ENCODE measurements around the gene ATP9A.

DNA sequence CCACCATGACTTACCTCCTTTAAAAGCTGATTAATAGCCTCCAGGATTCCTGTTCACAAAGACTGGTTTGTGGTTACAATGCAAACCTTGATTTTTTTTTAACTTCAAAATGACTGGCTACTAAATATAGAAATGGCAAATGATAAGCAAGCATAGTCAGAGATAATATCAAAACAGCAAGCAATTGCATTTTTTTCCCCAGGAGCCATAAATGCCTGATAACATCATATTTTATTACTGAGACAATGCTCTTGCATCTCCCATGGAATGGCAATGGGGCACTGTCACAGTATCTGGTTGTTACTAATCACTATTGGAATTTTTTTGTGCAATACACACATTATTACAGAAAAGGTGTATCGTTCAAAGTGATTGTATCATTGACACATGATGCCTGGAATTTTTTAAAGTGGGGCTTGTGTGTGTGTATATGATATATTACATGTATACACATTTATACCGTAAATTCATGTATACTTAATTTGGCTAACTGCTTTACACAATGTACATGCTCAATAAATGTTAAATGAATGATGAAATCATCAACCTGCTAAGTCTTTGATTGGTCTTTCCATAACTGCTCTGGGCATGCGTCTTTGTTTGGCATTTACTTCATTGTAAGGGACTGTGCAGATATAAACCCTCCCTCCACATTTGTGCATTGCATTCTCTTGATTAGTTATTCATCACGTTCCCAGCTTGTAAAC is 35.1 kb upstream of the ATP9A start:
- TF ChIP-seq, protein P1, sequence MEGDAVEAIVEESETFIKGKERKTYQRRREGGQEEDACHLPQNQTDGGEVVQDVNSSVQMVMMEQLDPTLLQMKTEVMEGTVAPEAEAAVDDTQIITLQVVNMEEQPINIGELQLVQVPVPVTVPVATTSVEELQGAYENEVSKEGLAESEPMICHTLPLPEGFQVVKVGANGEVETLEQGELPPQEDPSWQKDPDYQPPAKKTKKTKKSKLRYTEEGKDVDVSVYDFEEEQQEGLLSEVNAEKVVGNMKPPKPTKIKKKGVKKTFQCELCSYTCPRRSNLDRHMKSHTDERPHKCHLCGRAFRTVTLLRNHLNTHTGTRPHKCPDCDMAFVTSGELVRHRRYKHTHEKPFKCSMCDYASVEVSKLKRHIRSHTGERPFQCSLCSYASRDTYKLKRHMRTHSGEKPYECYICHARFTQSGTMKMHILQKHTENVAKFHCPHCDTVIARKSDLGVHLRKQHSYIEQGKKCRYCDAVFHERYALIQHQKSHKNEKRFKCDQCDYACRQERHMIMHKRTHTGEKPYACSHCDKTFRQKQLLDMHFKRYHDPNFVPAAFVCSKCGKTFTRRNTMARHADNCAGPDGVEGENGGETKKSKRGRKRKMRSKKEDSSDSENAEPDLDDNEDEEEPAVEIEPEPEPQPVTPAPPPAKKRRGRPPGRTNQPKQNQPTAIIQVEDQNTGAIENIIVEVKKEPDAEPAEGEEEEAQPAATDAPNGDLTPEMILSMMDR (conservative IDR thresholded peaks at IDR 0.05 in 1 of 2, IDR thresholded peaks at IDR 0.05 in 1 of 2; ENCODE audit: extremely low read depth in 1 of 2, insufficient read depth in 1 of 2, low read depth in 1 of 2, low read length in 2 of 2): no peak
- no peak for TF ChIP-seq EZH2 (IDR thresholded peaks at IDR 0.05; ENCODE audit: borderline replicate concordance, low read length)

All from mammary epithelial cell (primary cell).